NCI-H748 (cell line): ENCODE data around the gene FHDC1.

Experiments
- DNase-seq: peaks from one replicate; lab custom pipeline; 2025; ENCODE audit not compliant: unreplicated experiment; lab: John Stamatoyannopoulos, UW

Gene FHDC1

GRCh38 chr4:153028535-153028934 lies 92.4 kb downstream of the FHDC1 start:
- DNase-seq = no peak
